ENCODE data around the gene PRDX1. TPM values are rescaled to one million over a fixed set of nuclear protein-coding genes. Genes with fewer than 3 reads are reported as not detected.

PRDX1 gene
- total and polyA plus RNA-seq, 2 of the 13 experiments (the other 11 are each of a cell fraction or from before 2014, with no cell fraction given): 761 to 1,898 TPM

- TF ChIP-seq ZBTB44 (CRISPR knock-in tag; IDR thresholded peaks at IDR 0.05) (no peak), MED1 (CRISPR knock-in tag; IDR thresholded peaks at IDR 0.05) (0 out of 2 replicates have a peak, but pooled peaks have one; percentile 21), ZFP37 (CRISPR knock-in tag; IDR thresholded peaks at IDR 0.05; ENCODE audit: borderline replicate concordance) (no peak), ZBTB1 (CRISPR knock-in tag; IDR thresholded peaks at IDR 0.05; ENCODE audit: borderline replicate concordance) (no peak), RFX5 (IDR thresholded peaks at IDR 0.05; ENCODE audit: low read depth, low read length) (no peak), ZFP36L2 (CRISPR knock-in tag; IDR thresholded peaks at IDR 0.05) (no peak), KAT8 (CRISPR knock-in tag; IDR thresholded peaks at IDR 0.05) (no peak), ZBTB7A (CRISPR knock-in tag; IDR thresholded peaks at IDR 0.05) (no peak), KLF16 (CRISPR knock-in tag; IDR thresholded peaks at IDR 0.05) (no peak), RFXANK (CRISPR knock-in tag; IDR thresholded peaks at IDR 0.05) (no peak), FOXP1 (IDR thresholded peaks at IDR 0.05) (no peak), FOXP1 (CRISPR knock-in tag; IDR thresholded peaks at IDR 0.05) (peak; percentile 50; the same call in 1 of the 2 replicates), PAF1 (CRISPR knock-in tag; IDR thresholded peaks at IDR 0.05) (no peak), ZNF350 (CRISPR knock-in tag; IDR thresholded peaks at IDR 0.05; ENCODE audit: borderline replicate concordance, low read depth) (no peak), SAP130 (CRISPR knock-in tag; IDR thresholded peaks at IDR 0.05; ENCODE audit: low read depth) (peak; percentile 24; the same call in 1 of the 2 replicates), ZHX1 (CRISPR knock-in tag; IDR thresholded peaks at IDR 0.05; ENCODE audit: low read depth) (no peak), ARNT2 (CRISPR knock-in tag; IDR thresholded peaks at IDR 0.05; ENCODE audit: low read depth) (no peak), POGZ (CRISPR knock-in tag; IDR thresholded peaks at IDR 0.05) (no peak), ATAD3A (CRISPR knock-in tag; IDR thresholded peaks at IDR 0.05) (no peak), SMARCC2 (IDR thresholded peaks at IDR 0.05) (no peak), KLF9 (CRISPR knock-in tag; IDR thresholded peaks at IDR 0.05; ENCODE audit: low read depth) (no peak), ZNF3 (CRISPR knock-in tag; IDR thresholded peaks at IDR 0.05) (no peak), NR2F6 (IDR thresholded peaks at IDR 0.05) (no peak), NR2F6 (CRISPR knock-in tag; IDR thresholded peaks at IDR 0.05) (no peak), ZNF260 (CRISPR knock-in tag; IDR thresholded peaks at IDR 0.05; ENCODE audit: borderline replicate concordance, low read depth) (no peak), POLR2AphosphoS5 (IDR thresholded peaks at IDR 0.05; ENCODE audit: low read depth, low read length) (no peak), ZZZ3 (CRISPR knock-in tag; IDR thresholded peaks at IDR 0.05; ENCODE audit: borderline replicate concordance) (no peak)
- TF ChIP-seq, protein P1, sequence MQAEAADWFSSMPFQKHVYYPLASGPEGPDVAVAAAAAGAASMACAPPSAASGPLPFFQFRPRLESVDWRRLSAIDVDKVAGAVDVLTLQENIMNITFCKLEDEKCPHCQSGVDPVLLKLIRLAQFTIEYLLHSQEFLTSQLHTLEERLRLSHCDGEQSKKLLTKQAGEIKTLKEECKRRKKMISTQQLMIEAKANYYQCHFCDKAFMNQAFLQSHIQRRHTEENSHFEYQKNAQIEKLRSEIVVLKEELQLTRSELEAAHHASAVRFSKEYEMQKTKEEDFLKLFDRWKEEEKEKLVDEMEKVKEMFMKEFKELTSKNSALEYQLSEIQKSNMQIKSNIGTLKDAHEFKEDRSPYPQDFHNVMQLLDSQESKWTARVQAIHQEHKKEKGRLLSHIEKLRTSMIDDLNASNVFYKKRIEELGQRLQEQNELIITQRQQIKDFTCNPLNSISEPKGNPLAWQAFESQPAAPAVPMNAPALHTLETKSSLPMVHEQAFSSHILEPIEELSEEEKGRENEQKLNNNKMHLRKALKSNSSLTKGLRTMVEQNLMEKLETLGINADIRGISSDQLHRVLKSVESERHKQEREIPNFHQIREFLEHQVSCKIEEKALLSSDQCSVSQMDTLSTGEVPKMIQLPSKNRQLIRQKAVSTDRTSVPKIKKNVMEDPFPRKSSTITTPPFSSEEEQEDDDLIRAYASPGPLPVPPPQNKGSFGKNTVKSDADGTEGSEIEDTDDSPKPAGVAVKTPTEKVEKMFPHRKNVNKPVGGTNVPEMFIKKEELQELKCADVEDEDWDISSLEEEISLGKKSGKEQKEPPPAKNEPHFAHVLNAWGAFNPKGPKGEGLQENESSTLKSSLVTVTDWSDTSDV (CRISPR knock-in tag; IDR thresholded peaks at IDR 0.05): no peak
- TF ChIP-seq, protein P2, sequence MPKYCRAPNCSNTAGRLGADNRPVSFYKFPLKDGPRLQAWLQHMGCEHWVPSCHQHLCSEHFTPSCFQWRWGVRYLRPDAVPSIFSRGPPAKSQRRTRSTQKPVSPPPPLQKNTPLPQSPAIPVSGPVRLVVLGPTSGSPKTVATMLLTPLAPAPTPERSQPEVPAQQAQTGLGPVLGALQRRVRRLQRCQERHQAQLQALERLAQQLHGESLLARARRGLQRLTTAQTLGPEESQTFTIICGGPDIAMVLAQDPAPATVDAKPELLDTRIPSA (CRISPR knock-in tag; IDR thresholded peaks at IDR 0.05; ENCODE audit: borderline replicate concordance): no peak
Measured at GRCh38 chr1:45554198-45554597, 32.5 kb upstream of the PRDX1 start (continued).

All from HepG2 (cell line).